GM18858 (cell line): ENCODE data around the gene TMSB4X.
"Not testable (repeated sequence)": the region's sequence is repeated elsewhere in the genome, so short reads cannot be mapped to it uniquely, and the experiment has no call there.

Experiments used
- ATAC-seq: cut with Tn5 transposase; IDR thresholded peaks from one replicate; pipeline ENCODE4 v1.9.1; 2021; ENCODE audit not compliant: unreplicated experiment

TMSB4X gene

GRCh38 chrX:12975991-12976558 is 1.2 kb downstream of the TMSB4X start:
- ATAC-seq: no peak

DNA sequence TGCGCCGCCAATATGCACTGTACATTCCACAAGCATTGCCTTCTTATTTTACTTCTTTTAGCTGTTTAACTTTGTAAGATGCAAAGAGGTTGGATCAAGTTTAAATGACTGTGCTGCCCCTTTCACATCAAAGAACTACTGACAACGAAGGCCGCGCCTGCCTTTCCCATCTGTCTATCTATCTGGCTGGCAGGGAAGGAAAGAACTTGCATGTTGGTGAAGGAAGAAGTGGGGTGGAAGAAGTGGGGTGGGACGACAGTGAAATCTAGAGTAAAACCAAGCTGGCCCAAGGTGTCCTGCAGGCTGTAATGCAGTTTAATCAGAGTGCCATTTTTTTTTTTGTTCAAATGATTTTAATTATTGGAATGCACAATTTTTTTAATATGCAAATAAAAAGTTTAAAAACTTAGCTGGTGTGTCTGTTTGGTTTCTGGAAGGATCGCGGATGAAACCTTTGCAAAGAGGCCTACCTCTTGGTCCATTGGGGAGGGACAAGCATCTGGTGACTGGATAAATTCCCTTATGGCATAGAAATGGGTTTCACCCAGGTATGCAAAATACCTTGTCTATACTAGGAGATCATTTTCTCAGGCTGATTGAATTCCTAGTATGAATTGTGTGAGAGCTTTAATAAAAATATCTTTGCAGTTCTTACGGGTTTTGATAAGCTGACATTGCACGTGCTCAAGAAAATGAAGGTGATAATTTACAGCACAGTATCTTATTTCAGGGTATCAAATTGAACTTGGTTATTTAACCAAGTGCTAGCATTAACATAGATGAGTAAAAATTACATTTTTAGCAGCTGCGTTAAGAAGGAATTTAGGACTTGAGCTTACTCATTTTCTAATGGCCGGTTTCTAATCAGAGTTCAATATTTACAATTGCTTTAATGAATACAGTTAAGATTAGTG is 2.2 kb downstream of the TMSB4X start:
- ATAC-seq: peak; percentile 2

GRCh38 chrX:12977761-12978204 is 2.9 kb downstream of the TMSB4X start:
- peak; percentile 4 for ATAC-seq

DNA sequence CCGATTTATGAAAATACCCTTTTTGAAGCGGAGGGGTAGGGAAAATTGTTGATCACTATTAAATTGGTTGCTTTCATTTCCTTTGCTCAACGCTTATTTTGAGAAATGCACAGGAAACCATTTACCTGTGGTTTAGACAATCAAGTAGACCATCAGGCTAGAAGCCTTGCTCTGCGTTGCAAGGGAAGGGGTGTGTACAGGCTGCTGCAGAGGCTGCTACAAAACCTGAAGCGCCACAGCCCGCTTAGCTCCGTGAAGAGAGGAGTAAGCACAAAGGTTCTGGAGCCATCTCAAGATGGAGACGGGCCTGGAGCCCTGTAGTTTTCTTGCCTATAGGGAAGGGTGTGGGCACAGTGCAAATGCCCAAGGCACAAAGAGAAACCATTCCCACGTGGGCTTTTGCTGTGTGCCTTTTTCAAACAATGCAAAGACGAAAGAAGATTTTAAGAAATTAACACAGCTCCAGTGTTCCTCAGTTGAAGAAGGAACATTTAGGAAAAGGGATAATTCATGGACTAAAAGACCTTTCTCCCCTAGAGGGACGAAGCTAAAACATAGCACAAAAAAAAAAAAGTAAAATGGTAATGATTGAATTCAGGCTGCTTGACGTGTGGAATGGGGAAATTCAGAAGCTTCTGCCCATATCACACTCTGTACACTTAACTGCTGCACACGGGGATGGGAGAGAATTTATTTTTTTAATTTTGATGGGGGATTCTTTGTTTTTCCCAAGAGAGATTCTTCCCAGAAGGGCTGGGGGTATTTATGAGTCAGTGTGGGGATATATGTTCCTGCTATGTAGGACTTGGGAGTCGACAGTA is 3.5 kb downstream of the TMSB4X start:
- peak; percentile 46 for ATAC-seq

- ATAC-seq: no peak
These were observed 4.2 kb downstream of the TMSB4X start for GRCh38 chrX:12979026-12979607.

DNA sequence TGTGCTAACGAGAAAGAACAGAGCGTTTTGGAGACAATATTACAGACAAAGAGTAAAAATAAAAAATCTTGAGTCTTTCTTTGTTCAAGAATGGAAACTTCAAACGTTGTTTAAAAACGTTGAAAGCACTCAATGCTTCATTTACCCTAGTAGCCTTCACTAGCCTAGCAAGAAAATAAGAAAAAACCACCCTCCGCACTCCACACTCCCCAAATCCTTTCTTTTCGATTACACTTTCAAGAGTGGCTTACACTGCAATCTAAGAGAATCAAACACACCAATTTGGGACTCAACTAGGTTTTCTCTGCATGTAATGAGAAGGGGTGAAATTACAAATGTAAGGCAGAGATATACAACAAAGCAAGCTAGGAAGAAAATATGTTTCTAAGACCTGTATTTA is 4.7 kb downstream of the TMSB4X start:
- ATAC-seq: no peak

- ATAC-seq: not testable (repeated sequence)
These were observed 5.1 kb downstream of the TMSB4X start for GRCh38 chrX:12980039-12980438.

DNA sequence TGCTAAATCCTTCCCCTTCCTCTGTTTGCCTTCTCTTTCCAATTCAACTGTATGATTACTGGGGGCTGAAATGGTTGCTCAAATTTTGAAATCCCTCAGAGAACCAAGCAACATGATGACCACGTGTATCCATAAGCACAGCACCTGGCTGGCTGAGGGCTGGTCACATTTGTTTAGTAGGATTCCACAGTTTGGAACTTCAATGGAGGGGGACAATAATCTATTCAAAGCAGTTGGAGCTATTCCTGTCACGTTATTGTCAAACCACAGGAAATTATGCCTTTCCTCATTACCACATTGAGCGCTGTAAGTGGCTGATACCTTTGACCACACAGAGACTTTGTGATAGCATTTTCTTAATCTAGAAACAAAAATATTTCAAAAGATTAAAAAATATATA is 7.0 kb downstream of the TMSB4X start:
- ATAC-seq: no peak

- ATAC-seq: peak; percentile 73
These were observed 9.9 kb downstream of the TMSB4X start for GRCh38 chrX:12984603-12985319.

DNA sequence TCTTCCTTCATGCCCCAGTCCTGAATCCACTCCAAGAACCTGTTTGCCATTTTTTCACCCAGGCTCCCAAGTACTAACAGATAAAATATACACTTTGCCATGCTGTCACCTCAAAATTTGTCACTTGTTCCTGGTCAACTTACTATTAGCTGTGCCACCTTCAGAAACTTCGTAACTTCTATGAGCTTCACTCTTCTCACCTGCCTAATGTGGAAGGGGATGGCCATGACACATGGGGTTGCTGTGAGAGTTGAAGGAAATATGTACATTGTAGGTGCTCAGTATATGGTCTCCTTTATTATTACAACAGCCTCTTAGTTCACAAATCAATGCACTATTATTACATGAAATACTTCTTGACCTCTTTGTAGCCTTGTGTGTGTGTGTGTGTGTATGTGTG is 10.4 kb downstream of the TMSB4X start:
- no peak for ATAC-seq

DNA sequence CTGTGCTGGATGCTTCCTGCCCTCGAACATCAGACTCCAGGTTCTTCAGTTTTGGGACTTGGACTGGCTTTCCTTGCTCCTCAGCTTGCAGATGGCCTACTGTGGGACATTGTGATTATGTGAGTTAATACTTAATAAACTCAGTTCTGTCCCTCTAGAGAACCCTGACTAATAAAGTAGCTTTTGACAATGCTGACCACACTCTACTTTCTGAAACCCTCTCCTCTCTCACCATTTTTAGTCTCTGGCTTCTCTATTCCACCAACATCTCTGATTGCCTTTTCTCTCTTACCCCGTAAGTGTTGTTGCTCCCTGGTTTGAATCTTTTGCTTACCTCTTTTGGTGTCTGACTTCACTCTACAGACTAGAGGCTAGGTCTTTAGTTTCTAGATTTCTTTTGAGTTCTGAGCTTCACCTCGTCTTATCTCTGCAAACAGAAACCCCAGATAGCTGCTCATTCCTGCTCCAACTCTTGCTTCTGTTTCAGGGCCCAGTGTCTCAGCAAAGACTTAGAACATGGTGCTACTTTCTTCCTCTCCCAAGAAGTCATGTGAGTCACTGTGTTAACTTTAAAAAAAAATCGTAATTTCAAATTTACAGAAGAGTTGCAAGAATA is 11.4 kb downstream of the TMSB4X start:
- peak; percentile 48 for ATAC-seq

DNA sequence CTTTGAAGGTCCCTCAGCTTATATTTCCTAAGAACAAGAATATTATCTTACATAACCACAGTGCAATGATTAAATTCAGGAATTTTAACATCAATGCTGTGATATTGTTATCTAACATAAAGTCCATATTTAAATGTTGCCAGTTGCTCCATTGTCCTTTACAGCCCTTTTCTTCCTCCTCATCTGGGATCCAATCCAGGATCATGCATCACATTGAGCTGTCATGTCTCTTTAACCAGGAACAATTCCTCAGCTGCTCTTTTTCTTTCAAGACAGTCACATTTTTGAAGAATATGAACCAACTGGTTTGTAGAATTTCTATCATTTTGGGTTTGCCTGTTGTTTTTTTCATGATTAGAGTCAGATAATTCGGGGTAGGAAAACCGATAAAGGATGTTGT is 12.0 kb downstream of the TMSB4X start:
- no peak for ATAC-seq

DNA sequence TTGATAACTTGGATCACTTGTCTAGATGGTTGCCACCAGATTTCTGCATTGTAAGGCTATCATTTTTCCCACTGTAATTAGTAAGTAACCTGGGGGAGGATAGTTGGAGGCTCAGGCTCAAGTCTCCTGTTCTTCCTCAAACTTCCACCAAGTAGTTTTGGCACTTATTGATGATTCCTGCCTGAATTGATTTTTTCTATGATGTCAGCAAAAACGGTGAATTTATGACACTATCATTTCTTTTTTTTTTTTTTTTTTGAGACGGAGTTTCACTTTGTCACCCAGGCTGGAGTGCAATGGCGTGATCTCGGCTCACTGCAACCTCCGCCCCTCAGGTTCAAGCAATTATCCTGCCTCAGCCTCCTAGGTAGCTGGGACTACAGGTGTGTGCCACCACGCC is 12.4 kb downstream of the TMSB4X start:
- no peak for ATAC-seq

GRCh38 chrX:12987900-12988594 is 13.1 kb downstream of the TMSB4X start:
- ATAC-seq: no peak

DNA sequence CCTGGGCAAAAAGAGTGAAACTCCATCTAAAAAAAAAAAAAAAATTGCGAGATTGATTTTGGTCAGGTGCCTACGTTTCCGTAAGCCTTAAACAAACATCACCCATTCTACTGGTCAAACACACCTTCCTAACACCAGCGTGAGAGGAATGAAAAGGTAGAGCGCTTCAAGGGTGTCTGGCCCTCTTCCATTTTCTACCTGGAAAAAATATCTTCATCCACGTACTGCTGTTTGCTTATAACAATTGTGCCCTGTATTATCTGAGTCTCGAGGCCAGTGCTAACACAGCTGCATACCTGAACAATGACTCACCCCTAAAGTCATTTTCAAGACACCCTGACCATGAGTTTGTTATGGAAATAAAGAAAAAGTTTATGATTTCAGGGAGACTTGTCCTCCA is 13.9 kb downstream of the TMSB4X start:
- ATAC-seq: no peak

DNA sequence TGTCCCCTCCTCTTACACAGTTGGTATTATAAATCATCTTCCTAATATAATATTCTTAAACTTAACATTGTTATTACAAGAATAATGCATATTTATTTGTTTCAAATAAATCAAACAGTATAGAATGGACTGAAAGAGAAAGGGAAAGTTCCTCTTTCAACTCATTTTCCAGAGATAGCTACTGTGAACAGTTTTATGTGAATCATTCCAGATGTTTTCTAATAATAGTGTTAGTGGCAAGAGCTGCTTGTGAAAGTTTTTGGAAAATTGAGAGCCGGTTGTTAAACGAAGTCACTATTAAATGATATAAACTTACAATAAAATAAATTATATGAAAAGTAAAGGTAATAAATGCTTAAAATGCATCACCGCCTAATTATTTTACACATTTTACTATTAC is 14.6 kb downstream of the TMSB4X start:
- ATAC-seq: no peak

- ATAC-seq: no peak
These were observed 16.7 kb downstream of the TMSB4X start for GRCh38 chrX:12991575-12991974.

DNA sequence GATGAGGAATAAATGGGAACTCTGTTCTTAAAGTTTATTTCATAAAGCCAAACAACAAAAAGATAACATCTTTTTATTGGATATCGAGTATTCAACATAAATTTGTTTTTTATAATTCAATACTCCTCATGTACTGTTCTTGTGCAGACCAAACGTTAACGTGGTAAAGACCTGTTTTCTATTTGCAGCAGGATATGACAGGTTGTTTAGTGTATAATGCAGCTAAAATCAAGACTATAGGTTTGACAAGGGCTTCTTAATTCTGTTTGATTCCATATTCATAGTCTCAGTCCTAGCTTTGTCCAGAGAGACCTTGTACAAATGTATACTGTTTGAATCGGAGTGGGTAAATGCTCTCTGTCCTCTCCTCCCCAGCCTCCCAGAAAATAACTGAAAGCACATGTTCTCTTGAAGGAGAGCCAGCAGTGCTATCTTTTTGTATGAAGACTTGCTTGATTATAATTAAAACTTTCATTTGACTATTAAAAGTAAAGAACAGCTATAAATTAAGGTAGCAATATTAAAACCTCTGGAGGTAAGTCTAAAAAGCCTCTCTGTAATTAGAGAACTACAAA is 17.7 kb downstream of the TMSB4X start:
- no peak for ATAC-seq

- ATAC-seq: no peak
These were observed 18.9 kb downstream of the TMSB4X start for GRCh38 chrX:12993826-12994225.
